GM18499 (cell line): ENCODE results near the gene SRF.

Experiments used
- ATAC-seq: cut with Tn5 transposase; IDR thresholded peaks from one replicate; pipeline ENCODE4 v1.9.1; 2021; ENCODE audit warnings: moderate number of reproducible peaks; ENCODE audit not compliant: insufficient read depth, unreplicated experiment

Gene SRF

GRCh38 chr6:43180985-43181384, 9.9 kb downstream of the SRF start:
- ATAC-seq, result no peak

GRCh38 chr6:43181621-43181941, 10.5 kb downstream of the SRF start:
- no peak for ATAC-seq

- peak; percentile 48 for ATAC-seq
These were observed 11.1 kb downstream of the SRF start, which contains the start of gene CUL9 for GRCh38 chr6:43181942-43182860. CUL9 (plus strand) TSS chr6:43182196; CDS start chr6:43184311, 2,115 bp downstream.

- no peak for ATAC-seq
These were observed 12.4 kb downstream of the SRF start for GRCh38 chr6:43183441-43183840.

GRCh38 chr6:43184268-43184985, 13.4 kb downstream of the SRF start:
- no peak for ATAC-seq

- ATAC-seq, result no peak
These were observed 14.4 kb downstream of the SRF start for GRCh38 chr6:43185391-43185985.

- ATAC-seq, result no peak
These were observed 14.9 kb downstream of the SRF start for GRCh38 chr6:43186019-43186418.

- no peak for ATAC-seq
These were observed 15.6 kb downstream of the SRF start for GRCh38 chr6:43186706-43187105.

- ATAC-seq, result no peak
These were observed 16.8 kb downstream of the SRF start for GRCh38 chr6:43187821-43188220.

- no peak for ATAC-seq
These were observed 17.4 kb downstream of the SRF start for GRCh38 chr6:43188426-43188825.

GRCh38 chr6:43189776-43190304, 18.8 kb downstream of the SRF start:
- ATAC-seq, result no peak

- ATAC-seq, result no peak
These were observed 21.8 kb downstream of the SRF start for GRCh38 chr6:43192911-43193310.

- ATAC-seq, result no peak
These were observed 22.9 kb downstream of the SRF start for GRCh38 chr6:43193929-43194328.

- no peak for ATAC-seq
These were observed 25.3 kb downstream of the SRF start for GRCh38 chr6:43196337-43196736.

GRCh38 chr6:43199912-43200311, 28.8 kb downstream of the SRF start:
- no peak for ATAC-seq

- ATAC-seq, result no peak
These were observed 29.5 kb downstream of the SRF start for GRCh38 chr6:43200541-43200940.

- ATAC-seq, result no peak
These were observed 31.4 kb downstream of the SRF start for GRCh38 chr6:43202451-43202850.

GRCh38 chr6:43203029-43203717, 32.1 kb downstream of the SRF start:
- no peak for ATAC-seq

- no peak for ATAC-seq
These were observed 32.6 kb downstream of the SRF start for GRCh38 chr6:43203718-43204095.
